CD4-positive, alpha-beta T cell treated with Interleukin-1 beta for 1 hour (primary cell): ENCODE data around the gene COPE.
"Not testable (repeated sequence)": the region's sequence is repeated elsewhere in the genome, so short reads cannot be mapped to it uniquely, and the experiment has no call there.

ENCODE experiments used
- DNase-seq, 2 donors: peaks; one replicate each; pipeline ENCODE4 v3.0.0-alpha.2; 2020 to 2022

Gene COPE

DNA sequence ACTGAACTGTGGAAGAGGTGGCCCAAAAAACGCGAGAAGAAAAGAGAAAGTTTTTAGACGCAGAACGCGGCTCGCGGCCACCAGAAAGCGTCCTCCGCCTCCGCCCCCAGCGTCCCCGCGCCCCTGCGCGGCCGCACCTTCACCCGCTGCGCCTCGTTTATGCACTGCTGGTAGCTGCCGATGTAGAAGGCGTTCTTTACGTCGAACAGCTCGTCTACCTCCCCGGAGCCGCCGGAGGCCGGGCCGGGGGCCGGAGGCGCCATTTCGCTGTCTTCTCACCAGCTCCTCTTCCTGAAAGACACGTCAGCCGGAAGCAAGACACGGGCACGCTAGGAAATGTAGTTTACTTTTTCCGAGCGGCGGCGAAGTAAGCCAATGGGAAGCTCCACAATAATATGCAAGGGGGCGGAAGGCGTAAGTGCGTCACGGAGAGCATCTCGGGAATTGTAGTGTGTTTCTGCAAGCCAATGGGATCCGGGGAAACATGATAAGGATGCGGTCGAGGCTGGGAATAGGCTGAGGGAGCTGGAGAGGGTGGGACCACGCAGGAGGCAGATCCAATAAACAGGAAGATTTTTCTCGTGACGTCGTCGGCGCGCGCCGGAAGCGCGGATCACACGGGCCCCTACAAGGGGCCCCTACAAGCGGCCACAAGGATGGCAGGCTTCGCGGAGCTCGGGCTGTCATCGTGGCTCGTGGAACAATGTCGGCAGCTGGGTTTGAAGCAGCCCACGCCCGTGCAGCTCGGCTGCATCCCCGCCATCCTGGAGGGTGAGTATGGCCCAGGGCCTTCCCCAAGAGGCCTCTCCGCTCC, at the start of gene COPE, which contains the start of gene DDX49:
COPE (minus strand) TSS at position 302 of the 814 bp plus-strand sequence; CDS start at position 263, 39 bp downstream.
DDX49 (plus strand) TSS at position 630 of the 814 bp plus-strand sequence; CDS start at position 657, 27 bp downstream.
- peak; percentile 99 for DNase-seq

DNA sequence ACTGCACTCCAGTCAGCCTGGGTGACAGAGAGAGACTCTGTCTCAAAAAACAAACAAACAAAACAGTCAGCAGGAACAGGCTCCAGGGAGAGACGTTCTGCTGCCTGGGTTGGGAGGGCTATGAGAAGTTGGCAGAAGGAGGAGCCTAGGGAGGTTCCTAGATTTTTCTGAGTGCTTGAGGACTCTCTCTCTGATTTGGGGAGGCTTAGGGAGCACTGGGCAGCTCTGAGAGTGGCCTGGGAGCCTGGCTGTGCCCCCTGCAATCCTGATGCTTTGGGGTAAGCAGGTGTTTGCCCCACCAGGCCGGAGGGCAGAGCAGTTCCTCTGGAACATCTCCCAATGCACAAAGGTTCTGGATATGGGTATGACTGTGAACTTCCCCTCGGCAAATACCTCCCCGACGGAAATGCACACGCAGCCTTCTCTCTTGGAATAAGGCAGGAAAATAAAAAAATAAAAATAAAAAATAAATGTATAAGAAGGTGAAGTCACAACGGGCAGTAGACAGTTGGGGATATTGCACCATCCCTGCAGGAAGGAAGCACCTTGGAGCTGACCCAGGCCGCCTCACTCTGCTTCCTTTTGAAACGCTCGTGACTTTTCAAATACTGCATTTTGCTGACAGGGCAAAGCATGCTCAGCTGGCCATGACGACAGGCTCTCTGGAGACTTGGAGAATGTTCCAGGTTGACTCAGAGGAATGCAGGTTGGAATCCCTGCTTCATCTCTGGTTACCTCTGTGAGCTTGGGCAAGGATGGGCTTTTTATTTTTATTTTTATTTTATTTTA, 48.4 kb upstream of the COPE start:
- DNase-seq: peak in 1 of 2 donors; percentile 50

DNA sequence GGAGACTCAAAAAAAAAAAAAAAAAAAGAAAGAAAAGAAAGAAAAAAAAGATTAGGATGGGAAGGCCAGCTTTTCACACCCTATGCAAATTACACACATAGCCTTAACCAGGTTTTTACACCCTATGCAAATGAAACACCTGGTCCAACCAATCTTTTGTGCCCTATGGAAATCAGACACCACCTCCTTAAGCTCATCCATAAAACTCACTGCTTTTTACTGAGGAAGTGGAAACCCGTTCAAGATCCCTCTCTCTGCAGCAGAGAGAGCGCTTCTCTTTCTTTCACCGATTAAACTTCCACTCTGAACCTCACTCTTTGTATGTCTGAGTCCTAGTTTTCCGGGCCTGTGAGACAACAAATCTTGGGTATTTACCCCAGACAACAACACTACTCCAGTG, 47.1 kb upstream of the COPE start:
- DNase-seq: no peak

DNA sequence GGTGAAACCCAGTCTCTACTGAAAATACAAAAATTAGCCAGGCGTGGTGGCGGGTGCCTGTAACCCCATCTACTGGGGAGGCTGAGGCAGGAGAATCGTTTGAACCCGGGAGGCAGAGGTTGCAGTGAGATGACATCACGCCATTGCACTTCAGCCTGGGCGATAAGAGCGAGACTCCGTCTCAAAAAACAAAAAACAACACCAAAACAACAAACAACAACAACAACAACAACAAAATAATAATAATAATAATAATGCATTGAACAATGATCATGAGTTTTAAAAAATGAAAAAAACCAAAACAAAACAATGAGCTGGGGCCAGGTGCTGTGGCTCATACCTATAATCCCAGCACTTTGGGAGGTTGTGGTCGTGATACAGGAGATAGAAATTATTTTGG, 44.9 kb upstream of the COPE start:
- no peak for DNase-seq

DNA sequence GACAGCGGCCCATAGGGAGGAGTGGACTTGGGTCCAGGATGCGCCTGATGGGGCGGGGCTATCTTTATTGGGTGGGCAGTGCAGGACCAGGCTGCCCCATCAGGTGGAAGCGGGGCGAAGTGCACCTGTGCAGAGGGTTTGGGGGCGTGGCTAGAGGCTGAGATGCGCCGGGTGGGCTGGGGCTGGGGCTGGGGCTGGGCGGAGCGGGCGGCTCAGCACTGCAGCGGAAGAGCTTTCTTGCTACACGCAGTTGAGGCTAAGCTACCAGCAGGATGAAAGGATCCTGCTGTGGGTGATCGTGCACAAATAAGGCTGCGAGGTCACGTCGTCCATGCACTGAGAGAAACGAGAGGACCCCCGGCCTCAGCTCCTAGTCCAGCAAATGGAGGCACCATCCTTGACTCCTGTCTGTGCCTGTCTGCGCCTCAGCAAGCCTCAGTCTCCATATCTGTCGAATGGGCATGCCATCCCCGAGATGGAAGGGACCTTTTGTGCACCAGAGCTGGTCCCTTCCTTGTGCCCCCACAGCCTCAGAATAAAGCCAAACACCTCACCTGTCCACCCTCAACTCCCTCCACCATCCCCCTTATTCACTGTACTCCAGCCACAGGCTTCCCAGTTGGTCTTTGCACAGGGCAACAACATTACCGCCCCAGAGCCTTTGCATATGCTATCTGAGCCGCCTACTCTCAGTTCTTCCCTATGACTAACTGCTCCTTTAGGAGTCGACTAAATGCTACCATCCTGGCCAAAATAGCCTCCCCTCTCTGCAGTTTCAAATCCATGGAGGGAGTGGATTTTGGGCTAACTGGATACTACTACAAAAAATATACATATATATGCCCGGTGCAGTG, 42.8 kb upstream of the COPE start:
- DNase-seq: no peak

DNA sequence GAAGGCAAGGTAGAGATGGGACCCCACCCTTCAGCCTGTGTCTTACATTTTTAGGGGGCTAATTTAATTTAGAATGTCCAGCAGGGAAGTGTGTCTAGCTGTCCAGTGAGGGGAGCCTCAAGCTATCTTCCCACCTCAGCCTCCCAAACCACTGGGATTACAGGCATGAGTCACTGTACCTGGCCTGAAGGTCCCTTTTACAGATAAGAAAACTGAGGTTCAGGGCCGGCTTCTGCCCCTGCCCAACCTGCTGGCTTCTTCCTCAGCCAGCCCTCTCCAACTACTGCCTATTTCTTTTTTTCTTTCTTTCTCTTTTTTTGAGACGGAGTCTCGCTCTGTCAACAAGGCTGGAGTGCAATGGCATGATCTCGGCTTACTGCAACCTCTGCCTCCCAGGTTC, 41.2 kb upstream of the COPE start:
- no peak for DNase-seq

DNA sequence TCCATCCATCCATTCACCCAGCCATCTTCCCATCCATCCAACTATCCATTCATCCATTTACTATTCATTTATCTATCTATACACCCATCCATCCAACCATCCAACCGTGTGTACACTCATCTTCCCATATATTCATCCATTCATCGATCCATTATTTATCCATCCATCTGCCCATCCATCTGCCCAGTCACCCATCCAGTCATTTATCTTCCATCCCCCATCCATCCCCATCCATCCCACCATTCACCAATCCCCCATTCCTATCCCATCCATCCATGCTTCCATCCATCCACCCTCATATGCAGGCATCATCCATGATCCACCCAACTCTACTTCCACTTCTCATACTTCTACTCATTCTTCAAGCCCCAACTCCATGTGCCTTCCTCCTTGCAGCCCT, 35.9 kb upstream of the COPE start:
- DNase-seq: no peak

DNA sequence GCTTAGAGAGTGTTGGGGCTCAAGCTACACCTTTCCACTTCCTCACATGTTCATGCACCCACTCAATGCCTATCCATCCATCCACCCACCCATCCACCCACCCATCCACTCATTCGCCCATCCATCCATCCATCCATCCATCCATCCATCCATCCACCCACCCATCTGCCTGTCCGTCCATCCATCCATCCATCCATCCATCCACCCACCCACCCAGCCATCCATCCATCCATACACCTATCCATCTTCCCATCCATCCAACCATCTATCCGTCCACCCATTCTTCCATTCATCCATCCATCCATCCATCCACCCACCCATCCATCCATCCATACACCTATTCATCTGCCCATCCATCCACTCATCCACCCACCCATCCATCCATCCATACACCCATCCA, 34.9 kb upstream of the COPE start:
- no peak for DNase-seq

DNA sequence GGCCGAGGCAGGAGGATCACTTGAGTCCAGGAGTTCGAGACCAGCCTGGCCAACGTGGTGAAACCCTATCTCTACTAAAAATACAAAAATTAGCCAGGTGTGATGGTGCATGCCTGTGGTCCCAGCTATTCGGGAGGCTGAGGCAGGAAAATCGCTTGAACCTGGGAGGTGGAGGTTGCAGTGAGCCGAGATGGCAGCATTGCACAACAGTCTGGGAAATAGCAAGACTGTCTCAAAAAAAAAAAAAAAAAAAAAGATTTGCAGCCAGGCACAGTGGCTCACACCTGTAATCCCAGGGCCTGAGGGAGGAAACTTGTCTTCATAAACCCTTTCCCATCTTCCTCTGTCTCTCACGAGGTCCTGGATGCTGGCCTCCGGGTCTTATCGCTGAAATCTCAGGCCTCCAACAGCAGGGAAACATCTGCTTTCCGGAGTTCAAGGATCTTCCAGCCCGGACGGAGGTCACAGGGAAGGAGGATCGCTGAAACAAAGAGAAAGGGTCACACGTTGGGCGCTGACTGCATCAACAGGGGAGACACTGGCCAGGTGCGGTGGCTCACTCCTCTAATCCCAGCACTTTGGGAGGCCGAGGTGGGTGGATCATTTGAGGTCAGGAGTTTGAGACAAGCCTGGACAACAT, 33.3 kb upstream of the COPE start:
- not testable (repeated sequence) for DNase-seq

DNA sequence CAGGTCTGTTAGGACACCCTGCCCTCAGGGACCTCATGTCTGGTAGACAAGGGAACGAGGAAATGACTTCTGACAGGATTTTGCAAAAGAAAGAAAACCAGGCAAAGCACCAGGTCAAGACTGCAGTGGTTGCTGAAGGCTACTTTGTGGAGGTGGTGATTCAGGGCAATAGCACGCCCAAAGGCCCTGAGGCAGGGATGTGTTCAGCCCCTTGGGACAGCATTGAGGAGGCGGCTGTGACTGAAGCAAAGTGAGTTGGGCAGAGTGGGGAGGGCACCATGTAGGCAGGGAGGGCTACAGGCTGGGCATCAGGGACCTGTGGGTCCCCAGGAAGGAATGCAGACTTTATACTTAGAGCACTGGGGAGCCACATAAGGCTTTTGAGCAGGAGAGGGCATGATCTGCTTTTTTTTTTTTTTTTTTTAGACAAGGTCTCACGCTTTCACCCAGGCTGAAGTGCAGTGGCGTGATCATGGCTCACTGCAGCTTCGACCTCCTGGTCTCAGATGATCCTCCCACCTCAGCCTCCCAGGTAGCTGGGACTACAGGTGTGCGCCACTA, 32.6 kb upstream of the COPE start:
- DNase-seq: no peak

DNA sequence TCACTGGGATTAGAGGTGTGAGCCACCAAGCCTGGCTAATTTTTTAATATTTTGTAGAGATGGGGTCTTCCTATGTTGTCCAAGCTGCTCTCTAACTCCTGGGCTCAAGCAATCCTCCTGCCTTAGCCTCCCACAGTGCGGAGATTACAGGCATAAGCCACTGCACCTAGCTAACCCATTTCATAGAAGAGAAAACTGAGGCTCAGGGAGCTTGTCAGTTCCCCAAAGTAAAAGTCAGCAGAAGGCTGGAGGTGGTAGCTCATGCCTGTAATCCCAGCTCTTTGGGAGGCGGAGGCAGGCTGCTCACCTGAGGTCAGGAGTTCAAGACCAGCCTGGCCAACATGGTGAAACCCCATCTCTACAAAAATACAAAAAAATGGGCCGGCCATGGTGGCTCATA, 30.7 kb upstream of the COPE start:
- DNase-seq: no peak

DNA sequence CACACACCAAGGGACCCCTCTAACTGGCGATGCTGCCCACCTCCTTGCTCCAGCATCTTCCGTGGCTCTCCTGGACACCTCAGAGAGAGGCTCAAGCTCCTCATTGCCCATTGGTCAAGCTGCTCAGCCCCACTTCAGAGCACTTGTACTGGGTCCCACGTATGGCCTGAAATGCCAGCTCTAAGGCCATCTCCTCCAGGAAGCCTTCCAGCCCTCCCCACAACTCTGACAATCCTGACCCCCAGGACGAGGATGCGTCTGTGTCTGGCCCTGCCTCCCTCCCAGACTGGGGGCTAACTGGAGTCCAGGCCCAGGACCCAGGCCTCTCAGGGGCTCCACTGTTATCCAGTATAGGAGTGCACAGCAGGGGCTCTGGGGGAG, 29.8 kb upstream of the COPE start:
- DNase-seq: no peak

DNA sequence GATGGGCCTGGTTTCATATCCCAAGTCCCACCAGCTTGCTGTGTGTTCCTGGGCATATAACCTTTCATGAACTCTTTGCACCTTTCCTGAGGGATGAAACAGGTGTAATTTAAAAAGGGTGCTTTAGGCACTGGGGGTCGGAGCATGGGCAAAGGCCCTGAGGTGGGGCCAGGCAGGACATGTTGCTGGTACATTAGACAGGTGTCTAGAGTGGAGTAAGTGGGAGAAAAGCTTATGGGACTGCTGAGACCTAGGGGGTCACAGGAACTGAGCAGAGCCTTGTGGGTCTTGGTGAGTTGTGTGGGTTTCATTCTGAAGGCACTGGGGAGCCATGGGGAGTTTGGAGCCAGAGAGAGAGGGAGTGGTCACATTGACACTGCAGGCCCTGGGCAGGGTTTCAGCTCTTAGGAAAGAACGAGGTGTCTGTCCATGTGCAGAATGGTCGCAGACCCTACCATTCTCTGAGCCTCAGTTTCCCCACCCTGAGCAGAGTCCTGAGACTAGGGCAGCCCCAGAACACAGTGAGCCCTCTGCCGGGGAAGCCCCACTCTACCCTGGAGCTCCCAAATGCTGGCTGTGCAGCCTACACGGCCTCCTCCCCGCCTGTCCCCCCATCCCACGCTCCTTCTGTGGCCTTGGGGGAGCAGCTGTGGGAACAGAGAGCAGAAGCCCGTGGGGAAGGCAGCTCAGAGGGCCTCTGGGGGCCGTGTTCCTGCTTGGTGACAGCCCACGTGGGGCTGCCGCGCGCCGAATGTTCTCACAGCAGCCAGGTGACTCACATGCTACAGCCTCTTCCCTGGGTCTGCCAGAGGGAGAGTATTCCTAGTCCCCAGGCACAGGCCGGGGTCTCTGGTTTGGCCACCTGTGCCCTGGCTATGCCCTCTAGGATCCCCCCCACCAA, 29.1 kb upstream of the COPE start:
- DNase-seq: no peak

DNA sequence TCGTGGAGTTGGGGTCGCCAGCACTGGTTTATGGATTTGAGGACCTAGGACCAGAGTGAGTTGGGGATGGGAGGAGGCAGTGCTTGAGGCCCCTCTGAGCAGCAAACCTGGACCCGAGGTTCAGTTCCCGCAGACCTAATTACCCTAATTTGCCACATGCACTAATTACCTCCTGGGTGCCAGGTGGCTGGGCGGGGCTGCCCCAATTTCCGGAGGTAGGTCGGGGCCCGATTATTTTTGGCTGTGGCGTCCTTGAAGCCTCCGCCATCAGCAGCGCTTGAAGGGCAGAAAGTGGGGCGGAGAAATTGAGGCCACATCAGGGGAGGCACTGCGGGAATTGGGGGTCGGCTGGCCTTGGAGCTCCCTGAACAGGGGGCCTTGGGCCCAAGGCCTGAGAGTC, 27.7 kb upstream of the COPE start:
- no peak for DNase-seq

DNA sequence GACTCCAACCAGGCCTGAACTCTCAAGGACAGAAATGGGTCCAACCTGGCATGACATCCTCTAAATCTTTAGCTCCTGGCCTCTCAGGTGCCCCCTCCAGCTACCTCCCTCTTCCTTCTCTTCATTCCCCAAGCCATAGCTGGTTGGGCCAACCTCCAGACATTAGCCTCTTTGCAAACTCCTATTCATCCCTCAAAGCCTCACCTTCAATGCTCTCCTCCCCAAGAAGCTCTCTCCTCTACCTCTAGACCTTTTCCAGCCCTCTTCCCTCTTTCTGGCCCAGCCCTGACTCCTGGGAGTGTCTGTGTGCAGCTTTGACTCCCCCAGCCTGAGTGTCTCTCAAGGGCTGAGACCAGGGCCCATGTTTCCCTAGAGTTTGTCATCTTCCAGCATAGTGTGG, 27.1 kb upstream of the COPE start:
- DNase-seq: no peak

DNA sequence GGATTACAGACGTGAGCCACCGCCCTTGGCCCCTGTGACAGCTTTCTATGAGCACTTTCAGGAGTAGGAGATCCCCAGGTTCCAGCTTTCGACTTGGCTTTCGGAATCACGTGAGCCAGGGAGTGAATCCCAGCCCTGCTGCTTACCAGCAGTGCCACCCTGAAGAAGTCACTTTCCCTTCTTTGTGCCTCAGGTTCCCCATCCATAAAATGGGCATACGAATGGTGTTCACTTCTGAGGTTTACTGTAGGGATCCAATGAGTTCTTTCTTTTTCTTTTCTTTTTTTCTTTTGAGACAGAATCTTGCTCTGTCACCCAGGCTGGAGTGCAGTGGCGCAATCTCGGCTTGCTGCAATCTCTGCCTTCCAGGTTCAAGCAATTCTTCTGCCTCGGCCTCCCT, 26.1 kb upstream of the COPE start:
- DNase-seq: no peak

DNA sequence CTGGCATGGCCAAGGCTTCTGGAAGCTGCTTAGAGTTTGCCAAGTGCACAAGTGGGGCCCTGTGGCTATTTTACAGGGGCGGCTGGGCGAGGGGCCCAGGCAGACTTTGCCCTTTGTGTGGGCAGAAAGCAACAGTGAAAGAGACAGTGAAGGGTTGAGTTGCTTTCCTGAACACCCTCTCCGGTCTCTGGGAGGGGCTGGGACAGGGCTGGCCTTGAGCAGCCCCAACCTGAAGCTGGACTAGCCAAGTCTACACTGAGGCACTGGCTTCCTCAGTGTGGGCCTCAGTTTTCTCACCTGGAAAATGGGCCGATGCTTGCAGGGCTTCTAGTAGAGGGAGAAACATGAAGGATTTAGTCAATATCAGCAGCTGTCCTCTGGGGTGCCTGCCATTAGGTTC, 24.3 kb upstream of the COPE start:
- no peak for DNase-seq

DNA sequence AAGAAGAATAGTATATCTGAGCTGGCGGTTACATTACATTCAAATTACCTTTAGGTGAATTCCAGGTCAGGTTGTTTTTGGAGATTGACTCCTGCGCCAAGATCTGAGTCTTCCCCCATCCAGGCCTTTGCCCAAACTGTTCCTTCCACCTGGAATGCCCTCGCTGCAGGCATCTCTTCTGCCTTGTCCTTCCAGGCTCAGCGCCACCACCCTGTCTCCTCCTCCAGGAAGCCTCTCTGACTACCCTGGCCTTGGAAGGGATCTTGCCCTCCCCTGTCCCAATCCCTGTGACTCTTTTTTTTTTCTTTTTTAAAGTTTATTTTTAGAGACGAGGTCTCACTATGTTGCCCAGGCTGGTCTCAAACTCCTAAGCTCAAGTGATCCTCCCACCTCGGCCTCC, 23.5 kb upstream of the COPE start:
- no peak for DNase-seq

DNA sequence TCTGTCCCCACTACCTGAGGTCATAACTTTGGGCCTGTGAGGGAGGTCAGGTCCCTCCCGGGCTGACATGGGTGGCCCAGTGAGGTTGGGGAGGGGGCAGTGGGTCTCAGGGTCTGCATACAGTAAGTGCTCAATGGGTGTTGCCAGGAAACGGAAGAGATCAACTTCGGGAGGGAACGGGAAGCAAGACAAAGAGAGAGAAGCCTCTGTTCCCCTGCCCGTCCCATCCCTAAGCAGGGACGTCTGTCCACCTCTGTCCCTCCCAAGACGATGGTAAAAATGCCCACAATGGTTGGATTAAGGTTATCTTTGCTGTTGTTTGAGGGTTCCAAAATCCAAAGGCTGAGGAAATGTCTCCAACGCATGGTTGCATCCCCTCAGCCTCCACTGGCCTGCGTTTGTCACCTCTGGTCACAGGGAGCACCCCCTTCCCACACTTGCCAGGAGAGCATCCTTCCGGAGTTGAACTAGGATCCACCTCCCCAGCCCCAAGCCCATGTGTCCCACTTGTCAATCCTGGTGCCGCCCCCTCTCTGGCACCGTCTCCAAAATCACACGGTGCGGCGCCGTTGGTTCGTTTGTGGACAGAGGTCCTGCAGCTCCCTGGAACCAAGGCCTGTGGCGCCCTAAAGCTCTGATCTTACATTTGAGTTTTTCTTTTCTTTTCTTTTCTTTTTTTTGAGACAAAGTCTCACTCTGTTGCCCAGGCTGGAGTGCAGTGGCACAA, 22.6 kb upstream of the COPE start:
- DNase-seq: no peak

DNA sequence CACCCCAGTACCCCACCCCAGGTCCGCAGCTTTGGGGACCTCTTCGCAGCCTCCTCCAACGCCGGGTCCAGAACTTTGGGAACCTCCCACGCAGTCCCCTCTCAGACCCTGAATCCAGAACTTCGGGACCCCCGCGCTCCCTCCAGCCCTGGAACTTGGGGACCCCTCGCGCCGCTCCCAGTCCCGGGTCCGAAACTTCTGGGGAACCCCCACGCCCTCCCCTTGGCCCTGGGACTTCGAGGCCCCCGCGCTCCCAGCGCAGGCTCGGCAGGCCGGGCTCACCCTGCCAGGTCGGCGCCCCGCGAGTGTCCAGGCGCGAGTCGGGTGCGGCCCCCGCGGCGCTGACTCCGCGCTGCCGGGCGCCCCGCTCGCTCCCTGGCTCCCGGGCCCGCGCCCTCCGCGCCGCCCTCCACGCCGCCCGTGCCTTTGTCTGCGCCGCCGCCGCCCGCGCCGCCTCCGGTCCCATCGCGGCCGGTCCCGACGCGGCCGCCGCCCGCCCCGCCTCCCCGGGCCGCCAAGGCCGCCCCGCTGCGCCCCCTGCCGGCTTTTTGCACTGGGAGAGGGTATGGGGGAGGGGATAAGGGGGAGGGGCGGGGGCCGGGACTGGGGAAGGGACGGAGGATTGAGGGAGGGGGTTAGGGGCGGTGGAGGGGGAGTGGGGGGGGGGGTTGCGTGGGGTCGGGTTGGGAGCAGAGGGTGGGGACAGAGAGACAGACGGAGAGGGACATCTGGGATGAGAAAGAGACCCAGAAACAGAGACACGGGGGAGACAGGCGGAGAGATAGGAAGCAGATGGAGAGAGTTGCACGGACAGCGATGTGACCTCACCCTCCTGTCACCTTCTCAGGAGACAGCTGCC, 21.8 kb upstream of the COPE start, which contains the start of gene HOMER3:
HOMER3 (minus strand) TSS at position 449 of the 859 bp plus-strand sequence. CDS start 2,235 bp downstream, outside the sequence.
- DNase-seq: peak; percentile 73 to 79
